Nephron (organoid): ENCODE data around the gene LACRT.

Experiments
- H3K27ac Mint-ChIP-seq, 3 experiments: 2 replicates each; pipeline ENCODE4 v1.8.0; 2020; ENCODE audit warnings: mixed read lengths in 3 of 3, mild to moderate bottlenecking in 2 of 3, moderate library complexity in 1 of 3
- H3K27me3 Mint-ChIP-seq: 2 replicates; pipeline ENCODE4 v1.8.0; 2021; ENCODE audit warnings: low read depth, mild to moderate bottlenecking, moderate library complexity, mixed read lengths
- H3K36me3 Mint-ChIP-seq: 2 replicates; pipeline ENCODE4 v1.8.0; 2020; ENCODE audit warnings: low read depth, mixed read lengths
- H3K4me1 Mint-ChIP-seq: 2 replicates; pipeline ENCODE4 v1.8.0; 2020; ENCODE audit warnings: mixed read lengths
- H3K4me3 Mint-ChIP-seq, 3 experiments: 2 replicates each; pipeline ENCODE4 v1.8.0; 2020; ENCODE audit warnings: mild to moderate bottlenecking in 3 of 3, mixed read lengths in 3 of 3, moderate library complexity in 2 of 3
- H3K9me3 Mint-ChIP-seq: 2 replicates; pipeline ENCODE4 v1.8.0; 2020; ENCODE audit warnings: mixed read lengths
- CTCF ChIP-seq, 3 experiments: fragments of 200-600 bp; sonication (generic); IDR thresholded peaks; one replicate each; pipeline ENCODE4 v1.5.0; 2021; ENCODE audit warnings: antibody characterized with exemption in 3 of 3; ENCODE audit not compliant: unreplicated experiment in 3 of 3

The LACRT gene

DNA sequence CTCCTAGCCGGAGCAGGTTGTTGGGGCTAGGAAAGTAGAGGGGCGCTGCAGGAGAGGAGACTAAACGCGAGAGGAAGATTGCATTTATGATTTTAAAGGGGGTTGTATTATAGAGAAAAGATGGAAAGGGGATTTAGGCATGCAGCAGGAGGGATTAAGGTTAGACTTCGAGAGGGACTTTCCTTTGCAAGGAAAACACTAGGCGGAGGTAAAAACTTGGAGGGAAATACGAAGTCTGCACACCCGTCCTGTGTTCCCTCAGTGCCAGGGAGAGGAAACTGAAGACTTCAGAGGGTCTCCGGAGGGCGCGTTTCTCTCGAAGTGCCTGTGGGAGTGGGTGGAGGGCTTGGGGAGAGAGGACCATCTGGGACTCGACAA, 45.8 kb downstream of the LACRT start:
- peak overlapping the region in 2 of 3 experiments; percentile 6 to 27 for H3K27ac Mint-ChIP-seq
- no peaks in the 10 kb centered on the region for H3K36me3 Mint-ChIP-seq
- H3K9me3 Mint-ChIP-seq = no peaks in the 10 kb centered on the region
- no peak for TF ChIP-seq CTCF (IDR thresholded peaks at IDR 0.05; ENCODE audit: unreplicated experiment in 3 of 3)
- H3K4me3 Mint-ChIP-seq = peak overlapping the region; percentile 72 to 85 (median 77)
- peaks cover 45% of the 10 kb centered on the region for H3K27me3 Mint-ChIP-seq
- peaks cover 37% of the 10 kb centered on the region for H3K4me1 Mint-ChIP-seq

GRCh38 chr12:54588110-54588889, 46.4 kb downstream of the LACRT start, which contains the start of gene PPP1R1A:
Gene PPP1R1A, minus strand, starts transcription at chr12:54588659. Its CDS starts 171 bp downstream, at chr12:54588488.
- TF ChIP-seq CTCF (IDR thresholded peaks at IDR 0.05; ENCODE audit: unreplicated experiment in 3 of 3) = no peak
- H3K36me3 Mint-ChIP-seq = no peaks in the 10 kb centered on the region

GRCh38 chr12:54587315-54587873, 47.3 kb downstream of the LACRT start:
- no peaks in the 10 kb centered on the region for H3K9me3 Mint-ChIP-seq
- peaks cover 37% of the 10 kb centered on the region for H3K4me1 Mint-ChIP-seq
- H3K27me3 Mint-ChIP-seq = peaks cover 50% of the 10 kb centered on the region
- no peaks in the 10 kb centered on the region for H3K36me3 Mint-ChIP-seq
- peak overlapping the region; percentile 52 to 71 (median 68) for H3K4me3 Mint-ChIP-seq
- TF ChIP-seq CTCF (IDR thresholded peaks at IDR 0.05; ENCODE audit: unreplicated experiment in 3 of 3) = no peak
- peak overlapping the region in 2 of 3 experiments; percentile 5 to 35 for H3K27ac Mint-ChIP-seq

More at GRCh38 chr12:54588110-54588889, 46.4 kb downstream of the LACRT start, which contains the start of gene PPP1R1A:
- Mint-ChIP-seq H3K9me3 (no peaks in the 10 kb centered on the region), H3K27me3 (peaks cover 50% of the 10 kb centered on the region), H3K4me3 (peak within 1 kb of the TSS; percentile 72 to 85 (median 77)), H3K4me1 (peaks cover 37% of the 10 kb centered on the region), H3K27ac (peak within 1 kb of the TSS in 2 of 3 experiments; percentile 35 to 64)

DNA sequence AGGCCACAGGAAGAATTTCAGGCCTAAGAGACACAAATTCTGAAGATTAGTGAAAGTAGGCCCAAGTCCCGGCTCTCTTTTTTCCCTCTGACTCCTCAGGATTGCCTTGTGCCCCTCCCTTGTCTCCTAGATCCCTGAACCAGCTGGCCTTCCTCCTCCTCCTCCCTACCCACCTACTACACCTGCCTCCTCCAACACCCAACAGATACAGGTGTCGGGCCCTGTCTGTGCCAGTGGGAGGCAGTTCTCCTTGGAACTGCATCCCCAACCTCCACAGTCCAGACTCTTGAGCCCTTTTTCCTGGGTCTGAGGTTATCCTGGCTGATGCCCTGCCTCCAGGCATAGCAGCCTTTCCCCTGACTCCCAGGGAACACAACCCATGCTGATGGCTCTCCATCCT, 48.1 kb downstream of the LACRT start:
- H3K36me3 Mint-ChIP-seq = no peaks in the 10 kb centered on the region
- H3K27me3 Mint-ChIP-seq = peaks cover 50% of the 10 kb centered on the region
- peak overlapping the region in 1 of 3 experiments; percentile 35 for H3K27ac Mint-ChIP-seq
- no peak for TF ChIP-seq CTCF (IDR thresholded peaks at IDR 0.05; ENCODE audit: unreplicated experiment in 3 of 3)
- H3K4me1 Mint-ChIP-seq = peaks cover 37% of the 10 kb centered on the region
- H3K9me3 Mint-ChIP-seq = no peaks in the 10 kb centered on the region
- peak overlapping the region; percentile 52 to 71 (median 68) for H3K4me3 Mint-ChIP-seq

DNA sequence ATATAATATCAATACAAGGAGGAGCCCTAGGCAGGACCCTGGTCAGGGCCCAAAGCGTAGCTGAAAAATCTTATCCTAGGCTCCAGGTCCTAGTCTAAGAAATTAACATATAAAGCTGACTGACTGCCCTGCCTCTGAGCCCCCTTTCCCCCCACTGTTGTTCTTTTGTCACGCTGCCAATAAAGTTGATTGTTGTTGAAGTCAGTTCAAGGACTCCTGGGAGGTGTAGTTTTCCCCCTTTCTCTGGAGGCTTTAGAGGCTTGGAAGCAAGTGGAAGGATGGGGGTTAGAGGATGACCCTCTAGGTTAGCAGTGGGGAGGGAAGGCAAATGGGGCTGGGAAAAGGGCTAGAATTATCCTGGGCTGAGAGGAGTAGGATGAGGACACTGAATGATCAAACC, 49.5 kb downstream of the LACRT start:
- no peaks in the 10 kb centered on the region for H3K9me3 Mint-ChIP-seq
- peaks cover 26% of the 10 kb centered on the region for H3K4me1 Mint-ChIP-seq
- no peaks in the 10 kb centered on the region for H3K36me3 Mint-ChIP-seq
- TF ChIP-seq CTCF (IDR thresholded peaks at IDR 0.05; ENCODE audit: unreplicated experiment in 3 of 3) = no peak
- H3K4me3 Mint-ChIP-seq = peak overlapping the region; percentile 24 to 49 (median 36)
- peaks cover 45% of the 10 kb centered on the region for H3K27me3 Mint-ChIP-seq
- no peak overlapping the region for H3K27ac Mint-ChIP-seq
